Gastroesophageal sphincter (tissue), 4 donors: ENCODE measurements around the gene POU2AF3. TPM values are rescaled to one million over a fixed set of nuclear protein-coding genes. Genes with fewer than 3 reads are reported as not detected.
"Not testable (repeated sequence)": the region's sequence is repeated elsewhere in the genome, so short reads cannot be mapped to it uniquely, and the experiment has no call there.

Experiments used
- ATAC-seq: fragments of 150-250 bp; one replicate; pipeline ENCODE4 v1.9.1; 2016; ENCODE audit warnings: mild to moderate bottlenecking, moderate library complexity
- H3K27ac ChIP-seq, 4 donors: fragments of 200-600 bp; sonication (generic) in 3 of 4; 1 replicate in 3 of 4; 2 replicates in 1 of 4; pipeline ENCODE4 v1.5.1; 2016 to 2019
- H3K27me3 ChIP-seq: fragments of 200-600 bp; sonication (generic); one replicate; pipeline ENCODE4 v1.5.1; 2019
- H3K36me3 ChIP-seq, 2 donors: fragments of 200-600 bp; sonication (generic); one replicate each; pipeline ENCODE4 v1.5.1; 2019; ENCODE audit warnings: control low read depth in 1 of 2
- H3K4me1 ChIP-seq, 3 donors: fragments of 200-600 bp; sonication (generic); 1 replicate in 2 of 3; 2 replicates in 1 of 3; pipeline ENCODE4 v1.5.1; 2016 to 2019; ENCODE audit warnings: control low read depth in 2 of 3
- H3K4me3 ChIP-seq, 2 donors: fragments of 200-600 bp; sonication (generic); one replicate each; pipeline ENCODE4 v1.5.1; 2019; ENCODE audit warnings: mild to moderate bottlenecking in 1 of 2, moderate library complexity in 1 of 2
- H3K9me3 ChIP-seq, 3 donors: fragments of 200-600 bp; sonication (generic); one replicate each; pipeline ENCODE4 v1.5.1; 2017 to 2019; ENCODE audit warnings: control low read depth in 2 of 3
- CTCF ChIP-seq, 4 experiments: fragments of 200-600 bp in 2 of 4; fragments of 450-650 bp in 2 of 4; sonication (generic) in 1 of 4; IDR thresholded peaks; one replicate each; pipeline ENCODE4 v1.5.1; 2017 to 2019; ENCODE audit warnings: antibody characterized with exemption in 4 of 4, mild to moderate bottlenecking in 2 of 4, moderate library complexity in 2 of 4
- EP300 ChIP-seq: sonication (generic); formaldehyde crosslinking; IDR thresholded peaks from one replicate; pipeline ENCODE4 v1.6.1; 2017; ENCODE audit warnings: antibody characterized with exemption, mild to moderate bottlenecking
- POLR2A ChIP-seq, 2 donors: fragments of 450-650 bp; IDR thresholded peaks; one replicate each; pipeline ENCODE4 v1.6.1; 2017; ENCODE audit warnings: antibody characterized with exemption in 2 of 2, mild to moderate bottlenecking in 2 of 2, moderate library complexity in 1 of 2
- POLR2AphosphoS5 ChIP-seq: sonication (generic); formaldehyde crosslinking; IDR thresholded peaks from one replicate; pipeline ENCODE4 v1.6.1; 2017; ENCODE audit warnings: antibody characterized with exemption
- WGBS, 2 donors: methylation state at CpG; one replicate each; pipeline ENCODE4 v1.1.5; 2018; ENCODE audit warnings: low coverage in 1 of 2; 5-methylcytosine and 5-hydroxymethylcytosine counted together
- total RNA-seq, 4 donors: library from RNA; depleted of rRNA; stranded (reverse); fragments of >200 nt; gene quantifications; one replicate each; pipeline ENCODE4 v1.1.0, GENCODE V29; 2016

Gene POU2AF3
- total RNA-seq, 4 donors from 2014 or later, result 1.5 to 3.8 (median 2.2) TPM

- 96 to 100% methylated on average over 2 to 4 of the region's 4 CpGs for WGBS, 2 donors
- H3K27ac ChIP-seq, result no peak overlapping the region
- H3K4me1 ChIP-seq, result no peaks in the 10 kb centered on the region
- ATAC-seq, result no peak
- H3K27me3 ChIP-seq, result no peaks in the 10 kb centered on the region
- TF ChIP-seq POLR2AphosphoS5, result no peak
- no peak for TF ChIP-seq CTCF (IDR thresholded peaks at IDR 0.05)
- no peak for TF ChIP-seq EP300
- no peak for TF ChIP-seq POLR2A (IDR thresholded peaks at IDR 0.05)
- no peaks in the 10 kb centered on the region for H3K36me3 ChIP-seq
- H3K4me3 ChIP-seq, result no peak overlapping the region
- H3K9me3 ChIP-seq, result no peaks in the 10 kb centered on the region
Observed at GRCh38 chr11:111259896-111260295, 38.5 kb upstream of the POU2AF3 start.

- H3K9me3 ChIP-seq, result no peaks in the 10 kb centered on the region
- H3K27ac ChIP-seq, result no peak overlapping the region
- no peaks in the 10 kb centered on the region for H3K27me3 ChIP-seq
- no peak for ATAC-seq
- H3K4me3 ChIP-seq, result no peak overlapping the region
- H3K4me1 ChIP-seq, result no peaks in the 10 kb centered on the region
- no peaks in the 10 kb centered on the region for H3K36me3 ChIP-seq
- TF ChIP-seq POLR2AphosphoS5 (no peak), CTCF (IDR thresholded peaks at IDR 0.05) (no peak), EP300 (no peak), POLR2A (IDR thresholded peaks at IDR 0.05) (no peak)
- WGBS, 2 donors, result 81 to 82% methylated on average over 4 of the region's 4 CpGs
Observed at GRCh38 chr11:111260811-111261210, 37.5 kb upstream of the POU2AF3 start.

GRCh38 chr11:111264646-111265045 is 33.7 kb upstream of the POU2AF3 start:
- Histone ChIP-seq H3K27me3 (no peaks in the 10 kb centered on the region), H3K27ac (no peak overlapping the region), H3K4me1 (peaks cover 0 to 4% (median 0%) of the 10 kb centered on the region in 3 donors), H3K4me3 (no peak overlapping the region), H3K9me3 (no peaks in the 10 kb centered on the region), H3K36me3 (no peaks in the 10 kb centered on the region)
- 56 to 83% methylated on average over 1 of the region's 1 CpG for WGBS, 2 donors
- no peak for ATAC-seq
- no peak for TF ChIP-seq EP300
- no peak for TF ChIP-seq POLR2A (IDR thresholded peaks at IDR 0.05)
- TF ChIP-seq POLR2AphosphoS5, result no peak
- TF ChIP-seq CTCF (IDR thresholded peaks at IDR 0.05), result no peak

GRCh38 chr11:111265421-111265820 is 32.9 kb upstream of the POU2AF3 start:
- H3K9me3 ChIP-seq, result no peaks in the 10 kb centered on the region
- peaks cover 0 to 4% (median 0%) of the 10 kb centered on the region in 3 donors for H3K4me1 ChIP-seq
- WGBS, 2 donors, result 89 to 100% methylated on average over 1 to 2 of the region's 2 CpGs
- no peak for ATAC-seq
- H3K36me3 ChIP-seq, result no peaks in the 10 kb centered on the region
- no peak overlapping the region for H3K27ac ChIP-seq
- H3K27me3 ChIP-seq, result no peaks in the 10 kb centered on the region
- TF ChIP-seq POLR2A (IDR thresholded peaks at IDR 0.05), result no peak
- no peak overlapping the region for H3K4me3 ChIP-seq

GRCh38 chr11:111268303-111268702 is 30.0 kb upstream of the POU2AF3 start:
- not testable (repeated sequence) for H3K27me3 ChIP-seq, ATAC-seq, H3K27ac ChIP-seq, H3K9me3 ChIP-seq, H3K36me3 ChIP-seq, H3K4me1 ChIP-seq, H3K4me3 ChIP-seq
- 63 to 100% methylated on average over 2 to 3 of the region's 4 CpGs for WGBS, 2 donors

- no peaks in the 10 kb centered on the region for H3K36me3 ChIP-seq
- no peak overlapping the region for H3K27ac ChIP-seq
- H3K4me3 ChIP-seq, result no peak overlapping the region
- 37 to 71% methylated on average over 5 of the region's 5 CpGs for WGBS, 2 donors
- peaks cover 9% of the 10 kb centered on the region for H3K27me3 ChIP-seq
- H3K4me1 ChIP-seq, result peaks cover 0 to 4% (median 0%) of the 10 kb centered on the region in 3 donors
- TF ChIP-seq CTCF (IDR thresholded peaks at IDR 0.05), result no peak
- no peak for TF ChIP-seq POLR2AphosphoS5
- no peak for TF ChIP-seq EP300
- no peak for TF ChIP-seq POLR2A (IDR thresholded peaks at IDR 0.05)
- H3K9me3 ChIP-seq, result no peaks in the 10 kb centered on the region
- ATAC-seq, result no peak
Observed at GRCh38 chr11:111269146-111269868, 29.0 kb upstream of the POU2AF3 start.
